SK-N-SH treated with all-trans-retinoic acid at 6 μM for 48 hours (cell line): ENCODE data around the gene EFNA3.

Experiments used
- ARNTL ChIP-seq: fragments of 450-650 bp; formaldehyde crosslinking; IDR thresholded peaks from 2 replicates; pipeline ENCODE4 v1.5.0; 2020; ENCODE audit warnings: low read depth, mild to moderate bottlenecking, moderate library complexity, borderline replicate concordance
- CREB5 ChIP-seq: fragments of 250-450 bp; sonication (Bioruptor Pico); IDR thresholded peaks from 2 replicates; pipeline ENCODE4 v1.5.1; 2020; ENCODE audit warnings: low read depth, mild to moderate bottlenecking, moderate library complexity
- CSRNP3 ChIP-seq: fragments of 250-450 bp; sonication (Bioruptor Pico); IDR thresholded peaks from 2 replicates; pipeline ENCODE4 v1.5.1; 2021; ENCODE audit warnings: mild to moderate bottlenecking, moderate library complexity
- ESRRG ChIP-seq: fragments of 250-450 bp; sonication (Bioruptor Pico); IDR thresholded peaks from 2 replicates; pipeline ENCODE4 v1.6.1; 2021; ENCODE audit warnings: mild to moderate bottlenecking
- PATZ1 ChIP-seq: fragments of 250-450 bp; sonication (Bioruptor Pico); IDR thresholded peaks from 2 replicates; pipeline ENCODE4 v1.8.0; 2020; ENCODE audit warnings: mild to moderate bottlenecking, moderate library complexity, borderline replicate concordance
- PPARA ChIP-seq: fragments of 250-450 bp; sonication (Bioruptor Pico); IDR thresholded peaks from 2 replicates; pipeline ENCODE4 v1.5.0; 2020; ENCODE audit warnings: mild to moderate bottlenecking, borderline replicate concordance

- TF ChIP-seq ESRRG, result no peak
- TF ChIP-seq PATZ1 (CRISPR knock-in tag), result no peak
- TF ChIP-seq CREB5, result no peak
- no peak for TF ChIP-seq PPARA (CRISPR knock-in tag)
- no peak for TF ChIP-seq ARNTL
- TF ChIP-seq CSRNP3 (CRISPR knock-in tag), result no peak
These were observed 14.0 kb downstream of the EFNA3 start for GRCh38 chr1:155092641-155093040.
